Neural cell (in vitro differentiated cells): Measurements from ENCODE around the gene LIPC.

Experiments
- EP300 ChIP-seq: fragments of 450-650 bp; conservative IDR thresholded peaks from 2 replicates; pipeline ENCODE4 v1.6.1; 2014; ENCODE audit warnings: antibody characterized with exemption, mild to moderate bottlenecking, moderate library complexity; ENCODE audit not compliant: poor library complexity, severe bottlenecking
- EZH2 ChIP-seq: fragments of 200-600, 300-800 bp; shearing (Covaris generic), sonication (generic); IDR thresholded peaks from 2 replicates; pipeline ENCODE4 v1.6.1; 2014; ENCODE audit warnings: antibody characterized with exemption, low read length, borderline replicate concordance, mild to moderate bottlenecking; ENCODE audit not compliant: insufficient read depth, poor library complexity, severe bottlenecking
- MXI1 ChIP-seq: fragments of 450-650 bp; conservative IDR thresholded peaks from 2 replicates; pipeline ENCODE4 v1.6.1; 2014; ENCODE audit warnings: antibody characterized with exemption, mild to moderate bottlenecking; ENCODE audit not compliant: poor library complexity, severe bottlenecking
- POLR2AphosphoS5 ChIP-seq: IDR thresholded peaks from 2 replicates; pipeline ENCODE4 v1.6.1; 2012
- RAD21 ChIP-seq: fragments of 450-650 bp; conservative IDR thresholded peaks from 2 replicates; pipeline ENCODE4 v1.6.1; 2014; ENCODE audit warnings: antibody characterized with exemption, mild to moderate bottlenecking, moderate library complexity
- SMC3 ChIP-seq: fragments of 450-650 bp; conservative IDR thresholded peaks from 2 replicates; pipeline ENCODE4 v1.6.1; 2014; ENCODE audit warnings: antibody characterized with exemption, mild to moderate bottlenecking, moderate library complexity; ENCODE audit not compliant: poor library complexity
- TAF1 ChIP-seq: IDR thresholded peaks from 2 replicates; pipeline ENCODE4 v1.6.1; 2012; ENCODE audit warnings: low read depth
- TF ChIP-seq, protein P1 (sequence below): fragments of 450-650 bp; IDR thresholded peaks from 2 replicates; pipeline ENCODE4 v1.5.1; 2014; ENCODE audit warnings: antibody characterized with exemption, mild to moderate bottlenecking, moderate library complexity; ENCODE audit not compliant: poor library complexity, severe bottlenecking
- TF ChIP-seq, protein P2 (sequence below): IDR thresholded peaks from 2 replicates; pipeline ENCODE4 v1.6.1; 2012; ENCODE audit warnings: borderline replicate concordance

GRCh38 chr15:58487041-58487723 is 55.4 kb downstream of the LIPC start:
- TF ChIP-seq, protein P1, sequence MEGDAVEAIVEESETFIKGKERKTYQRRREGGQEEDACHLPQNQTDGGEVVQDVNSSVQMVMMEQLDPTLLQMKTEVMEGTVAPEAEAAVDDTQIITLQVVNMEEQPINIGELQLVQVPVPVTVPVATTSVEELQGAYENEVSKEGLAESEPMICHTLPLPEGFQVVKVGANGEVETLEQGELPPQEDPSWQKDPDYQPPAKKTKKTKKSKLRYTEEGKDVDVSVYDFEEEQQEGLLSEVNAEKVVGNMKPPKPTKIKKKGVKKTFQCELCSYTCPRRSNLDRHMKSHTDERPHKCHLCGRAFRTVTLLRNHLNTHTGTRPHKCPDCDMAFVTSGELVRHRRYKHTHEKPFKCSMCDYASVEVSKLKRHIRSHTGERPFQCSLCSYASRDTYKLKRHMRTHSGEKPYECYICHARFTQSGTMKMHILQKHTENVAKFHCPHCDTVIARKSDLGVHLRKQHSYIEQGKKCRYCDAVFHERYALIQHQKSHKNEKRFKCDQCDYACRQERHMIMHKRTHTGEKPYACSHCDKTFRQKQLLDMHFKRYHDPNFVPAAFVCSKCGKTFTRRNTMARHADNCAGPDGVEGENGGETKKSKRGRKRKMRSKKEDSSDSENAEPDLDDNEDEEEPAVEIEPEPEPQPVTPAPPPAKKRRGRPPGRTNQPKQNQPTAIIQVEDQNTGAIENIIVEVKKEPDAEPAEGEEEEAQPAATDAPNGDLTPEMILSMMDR, result no peak
- TF ChIP-seq MXI1, result no peak
- no peak for TF ChIP-seq EP300
- no peak for TF ChIP-seq RAD21
- TF ChIP-seq EZH2, result no peak
- no peak for TF ChIP-seq TAF1
- TF ChIP-seq POLR2AphosphoS5, result no peak
- TF ChIP-seq, protein P2, sequence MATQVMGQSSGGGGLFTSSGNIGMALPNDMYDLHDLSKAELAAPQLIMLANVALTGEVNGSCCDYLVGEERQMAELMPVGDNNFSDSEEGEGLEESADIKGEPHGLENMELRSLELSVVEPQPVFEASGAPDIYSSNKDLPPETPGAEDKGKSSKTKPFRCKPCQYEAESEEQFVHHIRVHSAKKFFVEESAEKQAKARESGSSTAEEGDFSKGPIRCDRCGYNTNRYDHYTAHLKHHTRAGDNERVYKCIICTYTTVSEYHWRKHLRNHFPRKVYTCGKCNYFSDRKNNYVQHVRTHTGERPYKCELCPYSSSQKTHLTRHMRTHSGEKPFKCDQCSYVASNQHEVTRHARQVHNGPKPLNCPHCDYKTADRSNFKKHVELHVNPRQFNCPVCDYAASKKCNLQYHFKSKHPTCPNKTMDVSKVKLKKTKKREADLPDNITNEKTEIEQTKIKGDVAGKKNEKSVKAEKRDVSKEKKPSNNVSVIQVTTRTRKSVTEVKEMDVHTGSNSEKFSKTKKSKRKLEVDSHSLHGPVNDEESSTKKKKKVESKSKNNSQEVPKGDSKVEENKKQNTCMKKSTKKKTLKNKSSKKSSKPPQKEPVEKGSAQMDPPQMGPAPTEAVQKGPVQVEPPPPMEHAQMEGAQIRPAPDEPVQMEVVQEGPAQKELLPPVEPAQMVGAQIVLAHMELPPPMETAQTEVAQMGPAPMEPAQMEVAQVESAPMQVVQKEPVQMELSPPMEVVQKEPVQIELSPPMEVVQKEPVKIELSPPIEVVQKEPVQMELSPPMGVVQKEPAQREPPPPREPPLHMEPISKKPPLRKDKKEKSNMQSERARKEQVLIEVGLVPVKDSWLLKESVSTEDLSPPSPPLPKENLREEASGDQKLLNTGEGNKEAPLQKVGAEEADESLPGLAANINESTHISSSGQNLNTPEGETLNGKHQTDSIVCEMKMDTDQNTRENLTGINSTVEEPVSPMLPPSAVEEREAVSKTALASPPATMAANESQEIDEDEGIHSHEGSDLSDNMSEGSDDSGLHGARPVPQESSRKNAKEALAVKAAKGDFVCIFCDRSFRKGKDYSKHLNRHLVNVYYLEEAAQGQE, result no peak
- TF ChIP-seq SMC3, result no peak
